Activated T-helper 1 cell treated with Interleukin-2 at 50 U/mL for 16 hours (primary cell): ENCODE data around the gene CAVIN3.
A peak's percentile ranks its signal among the peaks of the same experiment; 100 is the strongest.

Experiments
- DNase-seq: peaks from one replicate; pipeline ENCODE4 v3.0.0-alpha.2; 2020; ENCODE audit warnings: low read depth

The CAVIN3 gene, protein sequence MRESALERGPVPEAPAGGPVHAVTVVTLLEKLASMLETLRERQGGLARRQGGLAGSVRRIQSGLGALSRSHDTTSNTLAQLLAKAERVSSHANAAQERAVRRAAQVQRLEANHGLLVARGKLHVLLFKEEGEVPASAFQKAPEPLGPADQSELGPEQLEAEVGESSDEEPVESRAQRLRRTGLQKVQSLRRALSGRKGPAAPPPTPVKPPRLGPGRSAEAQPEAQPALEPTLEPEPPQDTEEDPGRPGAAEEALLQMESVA

DNA sequence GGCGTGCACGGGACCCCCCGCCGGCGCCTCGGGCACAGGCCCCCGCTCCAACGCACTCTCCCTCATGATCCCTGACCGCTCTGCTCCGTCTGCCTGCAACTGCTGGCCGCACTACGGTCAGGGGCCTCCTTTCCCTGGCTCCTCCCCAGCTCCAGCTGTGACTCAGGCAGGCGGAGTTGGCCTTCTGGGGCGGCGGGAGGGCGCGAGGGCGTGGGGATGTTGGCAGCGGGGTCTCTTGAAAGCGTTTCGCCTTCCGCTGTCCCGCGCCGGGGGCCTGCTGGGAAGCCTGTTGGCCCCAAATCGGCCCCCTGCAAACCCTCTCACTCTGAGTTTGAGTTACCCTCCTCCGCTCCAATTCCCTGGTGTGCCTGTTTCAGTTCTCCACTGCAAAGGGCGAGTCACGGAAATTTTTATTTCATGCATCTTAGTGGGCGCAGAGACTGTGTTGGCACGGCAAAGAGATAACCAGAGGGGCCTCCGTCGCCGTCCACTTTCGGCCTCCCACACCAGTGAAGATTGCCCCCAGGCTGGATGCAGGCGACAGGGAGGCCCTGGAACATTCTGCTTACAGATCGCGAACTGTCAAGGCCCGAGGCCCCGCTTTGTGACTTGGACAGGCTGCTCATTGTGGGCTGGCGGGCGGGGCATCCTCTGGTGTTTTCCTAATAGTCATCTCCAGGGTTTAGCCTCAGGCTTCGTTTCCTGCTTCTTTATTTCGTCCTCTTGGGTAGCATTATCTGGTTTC lies at the start of gene CAVIN3:
Gene CAVIN3 (minus strand): TSS at position 91 of the 745 bp plus-strand sequence. CDS start 25 bp downstream, at position 66.
- no peak for DNase-seq

DNA sequence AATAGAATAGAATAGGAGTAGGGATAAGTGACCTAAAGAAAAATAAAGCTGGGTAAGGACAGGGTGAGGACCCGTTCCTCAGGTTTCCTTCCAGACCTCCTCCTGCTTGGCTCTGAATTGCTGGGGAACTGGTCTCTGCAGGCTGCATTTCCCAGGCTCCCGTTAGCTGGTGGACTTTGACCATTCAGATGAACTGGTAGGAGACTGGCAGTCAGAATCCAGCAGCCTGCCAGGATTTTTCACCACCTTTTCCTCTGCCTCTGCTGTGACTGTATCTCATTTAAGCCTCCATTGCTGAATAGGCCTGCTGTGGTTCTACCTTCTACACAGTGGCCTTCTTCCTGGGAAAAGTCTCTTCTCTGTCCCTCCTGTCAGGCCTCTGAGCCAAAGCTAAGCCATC lies 45.4 kb upstream of the CAVIN3 start:
- no peak for DNase-seq

DNA sequence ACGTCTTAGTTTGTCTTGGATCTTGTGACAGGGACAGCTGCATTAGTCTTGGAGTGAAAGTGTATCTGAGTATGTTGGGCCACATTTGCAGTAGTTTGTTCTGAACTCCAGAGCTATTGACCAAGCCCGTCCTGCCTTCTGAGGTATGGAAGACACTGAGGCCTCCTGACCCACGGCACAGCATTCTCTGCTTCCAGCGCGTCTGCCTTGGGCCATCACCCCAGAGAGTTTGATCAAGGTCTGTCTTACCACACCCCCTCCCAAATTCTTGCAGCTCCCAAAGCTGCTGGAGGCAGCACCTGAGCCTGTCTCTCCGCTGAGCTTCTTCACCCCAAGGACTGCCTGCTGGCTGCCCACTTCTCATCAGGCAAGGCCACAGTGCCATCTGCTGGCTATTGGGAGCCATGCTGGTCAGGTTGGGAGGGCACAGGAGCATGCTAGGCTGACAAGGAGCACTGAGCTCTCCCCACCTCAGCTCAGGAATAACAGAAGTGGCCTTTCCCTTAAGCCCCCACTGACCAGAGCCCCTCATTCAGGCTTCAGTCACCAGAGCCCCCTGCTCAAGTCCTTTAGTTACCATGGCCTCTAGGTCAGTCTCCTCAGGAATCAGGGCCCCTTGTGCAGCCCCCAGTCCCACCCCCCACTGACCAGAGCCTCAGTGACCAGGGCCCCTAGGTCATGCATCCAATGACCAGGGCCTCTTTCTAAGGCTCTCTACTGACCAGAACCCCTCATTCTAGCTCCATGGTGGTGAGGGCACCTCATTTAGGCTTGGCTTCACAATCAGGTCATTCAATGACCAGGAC lies 42.8 kb upstream of the CAVIN3 start:
- DNase-seq, result peak; percentile 18

DNA sequence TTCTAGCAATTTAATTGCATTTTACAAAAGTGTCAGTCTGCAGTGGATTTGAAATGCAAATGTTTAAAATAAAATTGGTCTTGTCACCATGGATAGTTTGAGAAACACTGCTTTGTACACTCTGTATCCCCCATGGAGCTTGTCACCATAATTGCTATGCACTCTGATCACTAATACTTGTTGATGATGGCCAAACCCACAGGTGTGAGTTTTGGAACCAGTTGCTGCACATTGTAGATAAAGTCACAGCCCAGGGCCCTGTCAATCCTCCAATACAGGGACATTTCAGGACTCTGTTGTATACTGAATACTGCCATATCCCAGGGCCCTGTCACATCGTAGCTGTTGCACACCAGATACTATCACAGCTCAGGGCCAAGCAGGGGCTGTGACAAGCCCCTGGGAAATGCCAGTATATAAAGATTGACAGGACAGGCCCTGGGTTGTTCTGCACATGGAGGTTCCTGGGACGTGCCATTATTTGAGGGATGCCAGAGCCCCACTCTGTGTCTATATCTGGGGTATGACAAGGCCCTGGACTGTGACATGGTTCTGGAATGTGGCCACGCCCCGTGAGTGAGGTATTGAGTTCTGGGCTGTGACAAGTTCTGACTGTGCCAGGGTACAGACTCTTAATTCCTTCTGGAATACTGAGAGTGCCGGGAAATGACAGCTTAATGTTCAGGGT lies 42.0 kb upstream of the CAVIN3 start:
- DNase-seq, result no peak

DNA sequence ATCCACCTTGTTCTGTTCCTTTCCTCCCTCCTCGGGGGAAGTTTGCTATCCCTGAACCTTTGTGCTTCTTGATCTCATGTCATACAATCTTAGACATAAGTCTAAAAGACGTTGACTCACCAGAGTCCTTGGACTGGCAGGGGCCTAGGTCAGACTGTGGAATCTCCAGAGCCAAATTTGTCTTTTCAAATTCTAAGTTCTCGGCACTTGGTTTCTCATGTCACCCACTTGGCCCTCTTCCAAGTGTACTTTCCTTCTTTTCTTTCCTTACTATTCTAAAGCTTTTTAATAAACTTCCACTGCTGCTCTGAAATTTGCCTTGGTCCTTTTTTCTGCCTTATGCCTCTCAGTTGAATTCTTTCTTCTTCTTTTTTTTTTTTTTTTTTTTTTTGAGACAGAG lies 39.9 kb upstream of the CAVIN3 start:
- no peak for DNase-seq

DNA sequence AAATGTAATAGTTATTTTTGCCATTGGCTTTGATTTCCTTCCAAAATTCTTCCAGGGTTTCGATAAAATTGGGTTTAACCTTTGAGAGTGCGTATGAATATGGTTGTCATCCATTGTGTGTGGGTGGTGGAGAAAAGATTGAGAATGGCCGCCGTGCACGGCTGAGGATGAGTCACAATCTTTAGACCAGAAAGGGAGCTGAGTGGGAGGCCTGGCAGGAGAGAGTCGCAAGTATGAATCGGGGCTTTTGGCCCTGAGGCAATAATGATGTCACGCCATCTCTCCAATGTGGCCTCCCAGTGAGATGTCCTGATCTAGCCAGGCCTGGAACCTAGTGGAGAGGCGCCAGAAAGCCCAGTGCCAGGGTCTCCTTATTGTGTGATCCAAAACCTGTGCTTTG lies 36.9 kb upstream of the CAVIN3 start:
- no peak for DNase-seq

DNA sequence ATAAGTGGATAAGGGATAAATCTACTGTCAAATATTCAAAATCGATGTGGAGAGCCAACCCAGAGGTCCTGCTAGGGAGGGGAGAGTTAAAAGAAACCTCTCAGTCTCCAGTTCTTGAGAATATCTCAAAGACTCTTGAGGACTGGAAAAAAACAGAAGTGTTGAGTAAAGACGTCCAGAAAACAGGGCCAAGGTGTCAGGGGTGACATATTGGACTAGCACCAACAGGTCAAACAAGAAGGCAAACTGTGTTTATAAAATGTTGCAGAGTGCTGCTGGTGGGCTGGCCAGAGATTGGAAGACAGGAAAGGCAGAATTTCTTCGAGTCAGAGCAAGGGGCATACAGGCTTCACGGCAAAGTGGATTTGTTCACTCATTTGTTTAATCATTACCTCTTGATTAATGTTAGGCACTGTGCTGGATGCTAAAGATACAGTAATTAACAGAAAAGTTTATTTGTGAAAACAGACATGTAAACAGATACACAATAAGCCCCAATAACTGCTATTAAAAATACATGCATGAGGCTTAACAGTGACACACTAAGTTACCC lies 36.3 kb upstream of the CAVIN3 start:
- no peak for DNase-seq

DNA sequence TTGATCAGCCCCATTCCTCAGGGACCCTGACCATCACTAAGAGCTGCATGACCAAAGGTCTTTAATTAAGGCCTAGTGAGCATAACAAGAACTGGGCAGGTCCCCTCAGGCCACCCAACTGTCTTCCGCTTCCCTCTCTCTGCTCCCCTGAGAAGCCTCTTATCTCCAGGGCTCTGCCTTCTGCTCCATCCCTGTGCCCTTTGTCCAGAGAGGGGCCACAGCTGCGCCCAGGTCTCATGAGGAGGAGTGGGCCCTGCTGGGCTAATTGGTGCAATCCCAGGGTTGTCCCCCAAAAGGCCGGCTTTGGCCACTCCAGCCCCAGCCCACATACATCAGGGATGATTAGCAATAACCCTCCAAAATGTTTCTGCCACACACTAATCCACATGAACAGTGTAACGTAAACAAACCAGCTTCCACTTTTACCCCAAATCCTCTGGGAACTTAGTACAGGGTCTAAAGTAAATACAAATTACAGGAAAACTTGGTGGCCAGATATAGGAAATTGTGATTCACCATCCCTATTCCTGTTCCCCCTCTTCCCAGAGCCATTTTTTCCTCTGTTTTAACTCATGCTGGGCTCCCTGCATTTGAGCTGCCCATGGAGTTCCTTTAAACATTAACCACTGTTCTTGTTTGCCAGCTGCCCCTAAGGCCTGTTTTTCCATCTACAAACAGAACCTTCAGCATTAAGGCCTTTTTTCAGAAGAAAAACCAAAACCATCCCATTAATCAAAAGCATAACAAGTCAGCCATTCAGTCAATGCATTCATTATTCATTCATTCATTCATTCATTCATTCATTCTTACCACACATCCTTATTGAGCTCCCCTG lies 34.6 kb upstream of the CAVIN3 start:
- DNase-seq, result no peak

DNA sequence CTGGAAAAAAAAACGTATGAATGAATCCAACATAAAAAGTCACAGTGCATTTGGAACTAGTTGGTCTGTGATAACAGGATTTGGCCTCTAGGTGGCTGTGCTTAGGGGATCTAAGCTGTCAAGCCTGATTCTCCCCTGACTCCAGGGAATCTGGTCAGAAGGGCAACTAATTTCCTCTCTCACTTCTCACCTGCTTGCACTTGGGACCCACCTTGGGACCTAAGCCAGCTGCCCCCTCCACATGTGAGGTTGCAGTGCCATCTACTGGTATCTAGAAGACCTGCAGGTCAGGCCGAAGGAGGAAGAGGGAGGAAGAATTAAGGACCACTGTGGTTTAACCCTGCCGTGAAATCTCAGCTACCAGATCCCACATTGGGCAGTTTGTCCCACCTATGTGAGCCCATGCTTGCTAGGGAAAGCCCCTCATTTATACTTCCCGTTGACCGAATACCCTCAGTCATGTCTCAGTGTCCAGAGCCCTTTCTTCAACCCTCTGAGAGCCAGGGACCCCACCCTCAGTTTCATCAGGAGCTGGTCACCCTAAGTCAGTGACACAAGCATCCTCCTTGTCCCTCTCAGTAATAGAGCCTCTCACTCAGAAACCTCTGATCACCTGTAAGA lies 33.2 kb upstream of the CAVIN3 start:
- DNase-seq, result peak; percentile 22

DNA sequence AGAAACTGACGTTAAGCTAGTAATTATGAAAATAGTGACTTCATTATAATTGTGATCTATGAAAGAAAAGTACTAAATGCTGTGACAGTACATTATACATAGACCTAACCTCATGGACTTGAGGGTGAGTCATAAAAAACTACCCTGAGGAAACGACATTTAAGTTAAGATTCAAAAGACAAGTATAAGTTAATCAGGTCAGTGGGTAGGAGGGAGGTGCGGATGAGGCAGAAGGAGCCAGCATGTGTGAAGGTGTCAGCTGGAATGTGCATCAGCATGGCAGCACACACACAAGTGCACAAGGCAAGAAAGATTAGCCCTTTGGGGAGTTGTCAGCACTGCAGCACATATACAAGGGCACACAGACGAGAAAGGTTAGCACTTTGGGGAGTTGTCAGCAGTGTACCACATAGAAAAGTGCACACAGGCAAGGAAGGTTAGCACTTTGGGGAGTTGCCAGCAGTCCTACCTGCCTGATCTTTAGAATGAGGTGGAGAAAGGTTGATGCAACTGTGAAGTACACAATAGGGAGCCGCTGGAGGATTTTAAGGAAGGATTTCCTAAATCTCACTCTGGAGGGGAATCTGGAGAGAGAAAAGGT lies 31.6 kb upstream of the CAVIN3 start:
- no peak for DNase-seq

DNA sequence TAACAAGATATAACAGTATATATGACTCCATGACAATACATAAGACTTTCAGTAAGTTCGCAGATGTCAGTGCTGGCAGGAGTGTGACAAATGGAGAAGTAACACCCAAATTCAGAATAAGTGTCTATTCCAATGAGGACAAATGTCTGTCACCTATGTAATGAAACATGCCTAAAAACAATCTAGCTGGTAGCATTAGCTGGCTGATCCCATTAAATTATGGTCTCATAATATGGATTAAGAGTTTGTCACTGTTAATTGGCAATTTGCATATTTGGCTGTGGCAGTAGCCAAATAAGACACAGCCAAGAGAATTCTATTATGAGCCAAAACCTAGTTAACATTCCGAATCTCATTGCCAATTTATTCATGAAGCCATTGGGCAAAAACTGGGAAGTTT lies 30.2 kb upstream of the CAVIN3 start:
- DNase-seq, result no peak

DNA sequence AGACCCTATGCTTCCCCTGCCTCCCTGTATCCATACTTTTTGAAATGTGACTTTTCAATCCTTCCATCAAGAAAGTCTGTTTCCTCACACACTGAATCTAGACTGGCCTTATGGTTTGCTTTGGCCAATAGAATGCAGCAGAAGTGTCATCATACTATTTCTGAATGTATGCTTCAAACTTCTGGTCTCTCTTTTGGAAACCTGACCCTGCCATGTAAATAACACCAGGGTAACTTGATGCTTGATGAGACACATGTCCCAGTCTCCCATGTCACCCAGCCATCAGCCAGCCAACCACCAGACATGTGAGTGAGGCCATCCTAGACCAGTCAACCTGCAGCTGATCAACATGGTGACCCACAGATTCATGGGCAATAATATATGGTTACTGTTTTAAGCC lies 29.7 kb upstream of the CAVIN3 start:
- no peak for DNase-seq

DNA sequence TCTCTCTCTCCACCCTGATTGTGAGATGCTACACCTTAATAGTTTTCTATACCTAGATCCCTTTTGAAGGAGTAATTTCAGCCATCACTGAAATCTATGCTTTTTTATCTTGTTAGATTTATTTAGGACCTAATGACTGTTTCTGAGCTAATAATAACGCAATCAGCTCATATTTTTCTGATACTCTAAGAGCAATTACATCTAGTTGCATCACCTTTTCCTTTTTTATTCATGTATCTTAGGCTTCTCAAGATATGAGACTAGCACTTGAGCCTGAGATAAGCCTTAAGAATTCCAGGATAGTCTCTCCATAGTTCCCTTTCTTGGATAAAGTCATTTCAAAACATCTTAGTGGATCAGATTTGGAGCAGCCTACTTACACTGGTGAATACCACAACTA lies 25.1 kb upstream of the CAVIN3 start:
- no peak for DNase-seq

DNA sequence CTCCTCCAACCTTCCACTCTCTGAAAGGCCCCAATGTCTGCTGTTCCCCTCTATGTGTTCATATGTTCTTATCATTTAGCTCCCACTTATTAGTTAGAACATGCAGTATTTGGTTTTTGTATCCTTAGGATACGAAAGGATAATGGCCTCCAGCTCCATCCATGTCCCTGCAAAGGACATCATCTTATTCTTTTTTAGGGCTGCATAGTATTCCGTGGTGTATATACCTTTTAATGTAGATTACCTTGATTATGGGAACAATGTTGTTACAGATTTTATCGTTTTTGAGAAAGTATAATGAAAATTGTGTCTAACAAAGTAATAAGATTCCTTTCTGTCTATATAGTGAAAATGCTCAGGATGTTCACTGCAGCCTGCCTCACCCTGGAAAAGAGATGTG lies 16.0 kb upstream of the CAVIN3 start:
- DNase-seq, result no peak

DNA sequence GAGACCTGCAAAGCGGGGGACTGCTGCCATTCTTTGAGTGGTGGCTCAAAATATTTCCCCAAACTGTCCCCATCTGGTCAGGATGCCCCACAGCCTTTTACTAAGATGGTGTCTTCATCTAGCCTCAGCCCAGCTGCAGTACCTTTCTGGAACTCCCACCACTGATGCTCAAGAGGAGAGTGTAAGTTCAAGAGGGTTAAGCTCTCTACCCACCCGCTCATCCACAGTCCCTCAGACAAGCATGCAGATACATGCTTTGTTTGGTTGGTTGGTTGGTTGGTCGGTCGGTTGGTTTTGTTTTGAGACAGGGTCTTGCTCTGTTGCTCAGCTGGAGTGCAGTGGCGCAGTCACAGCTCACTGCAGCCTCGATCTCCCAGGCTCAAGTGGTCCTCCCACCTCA lies 14.5 kb upstream of the CAVIN3 start:
- DNase-seq, result no peak

DNA sequence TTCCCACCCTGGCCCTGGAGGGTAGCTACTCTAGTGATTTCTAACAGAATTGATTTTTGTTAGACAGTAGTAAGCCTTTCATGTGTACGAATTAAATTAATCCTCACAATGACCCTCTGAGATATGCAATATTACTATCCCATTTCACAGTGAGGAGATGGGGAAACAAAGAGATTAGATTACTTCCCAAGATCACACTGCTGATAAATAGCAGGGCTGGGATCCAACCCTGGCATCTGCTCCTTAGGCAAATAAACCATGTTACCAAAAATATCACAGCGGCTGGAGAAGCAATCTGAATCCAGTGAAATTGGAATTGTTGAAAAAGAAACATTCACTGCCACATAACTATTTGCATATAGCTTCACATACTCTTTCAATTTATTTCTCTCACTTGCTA lies 12.8 kb upstream of the CAVIN3 start:
- no peak for DNase-seq

DNA sequence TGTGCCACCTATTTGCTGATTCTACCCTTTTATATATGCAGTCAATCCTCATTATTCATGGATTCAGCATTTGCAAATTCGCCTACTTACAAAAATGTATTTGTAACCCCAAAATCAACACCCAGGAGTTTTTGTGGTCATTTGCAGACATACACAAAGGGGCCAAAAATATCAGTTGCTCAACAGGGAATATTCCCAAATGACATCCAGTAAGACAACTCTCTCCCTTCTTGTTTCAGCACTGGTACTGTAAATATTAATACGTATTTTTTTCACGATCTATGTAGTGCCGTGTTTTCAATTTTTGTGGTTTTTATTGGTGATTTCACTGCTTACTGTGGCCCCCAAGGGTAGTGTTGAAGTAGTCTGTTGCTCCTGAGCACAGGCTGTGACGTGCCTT lies 11.8 kb upstream of the CAVIN3 start:
- DNase-seq, result no peak

DNA sequence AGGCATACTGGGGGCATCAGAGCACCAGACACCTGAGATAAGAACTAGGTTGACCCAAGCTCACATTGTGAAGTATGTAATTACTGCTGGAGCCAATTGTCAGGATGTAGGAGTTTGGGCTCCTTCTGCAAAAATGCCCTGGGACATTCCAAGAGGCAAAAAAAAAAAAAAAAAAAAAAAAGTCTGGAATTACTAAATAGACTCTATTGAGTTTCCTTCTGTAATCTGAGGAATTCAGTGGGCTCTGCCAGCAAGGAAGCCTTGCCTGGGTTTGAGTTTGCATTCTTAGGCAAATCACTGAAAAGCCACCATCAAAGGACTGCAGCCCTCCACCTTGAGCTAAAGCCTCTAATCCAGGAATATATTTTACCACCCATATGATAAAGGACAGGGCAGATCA lies 8.0 kb upstream of the CAVIN3 start:
- DNase-seq, result no peak

DNA sequence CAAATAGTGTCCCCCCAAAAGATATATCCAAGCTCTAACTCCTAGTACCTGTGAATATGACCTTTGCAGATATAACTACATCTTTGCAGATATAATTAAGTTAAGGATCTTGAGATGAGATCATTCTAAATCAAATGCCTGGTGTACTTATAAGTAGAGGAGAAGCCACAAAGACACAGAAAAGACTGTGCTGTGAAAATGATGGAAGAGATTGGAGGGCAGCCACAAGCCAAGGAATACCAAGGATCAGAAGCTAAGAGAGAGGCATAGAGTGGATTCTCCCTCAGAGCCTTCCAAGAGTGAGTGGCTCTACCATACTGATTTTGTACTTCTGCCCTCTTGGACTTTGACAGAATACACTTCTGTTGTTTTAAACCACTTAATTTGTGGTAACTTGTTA lies 7.5 kb upstream of the CAVIN3 start:
- no peak for DNase-seq

DNA sequence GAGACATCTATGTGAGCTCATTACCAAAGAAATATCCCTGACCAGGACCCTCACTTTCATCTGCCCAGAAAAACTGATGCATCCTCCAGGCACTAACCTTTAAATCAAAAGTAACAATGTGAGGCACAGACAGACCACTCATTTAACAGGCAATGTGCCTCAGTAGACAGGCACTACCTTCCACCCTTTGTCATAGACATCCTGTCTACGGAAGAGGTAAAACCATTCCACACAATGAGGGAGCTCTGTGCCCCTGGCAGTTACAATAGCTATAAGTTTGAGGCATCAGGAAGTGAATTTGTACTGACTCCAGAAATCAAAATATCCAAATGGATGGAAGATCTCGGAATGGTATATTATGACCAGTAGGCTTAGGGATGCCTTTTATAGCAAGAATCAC lies 6.7 kb upstream of the CAVIN3 start:
- no peak for DNase-seq
